ENCODE data around the gene FDX2.

The FDX2 gene

DNA sequence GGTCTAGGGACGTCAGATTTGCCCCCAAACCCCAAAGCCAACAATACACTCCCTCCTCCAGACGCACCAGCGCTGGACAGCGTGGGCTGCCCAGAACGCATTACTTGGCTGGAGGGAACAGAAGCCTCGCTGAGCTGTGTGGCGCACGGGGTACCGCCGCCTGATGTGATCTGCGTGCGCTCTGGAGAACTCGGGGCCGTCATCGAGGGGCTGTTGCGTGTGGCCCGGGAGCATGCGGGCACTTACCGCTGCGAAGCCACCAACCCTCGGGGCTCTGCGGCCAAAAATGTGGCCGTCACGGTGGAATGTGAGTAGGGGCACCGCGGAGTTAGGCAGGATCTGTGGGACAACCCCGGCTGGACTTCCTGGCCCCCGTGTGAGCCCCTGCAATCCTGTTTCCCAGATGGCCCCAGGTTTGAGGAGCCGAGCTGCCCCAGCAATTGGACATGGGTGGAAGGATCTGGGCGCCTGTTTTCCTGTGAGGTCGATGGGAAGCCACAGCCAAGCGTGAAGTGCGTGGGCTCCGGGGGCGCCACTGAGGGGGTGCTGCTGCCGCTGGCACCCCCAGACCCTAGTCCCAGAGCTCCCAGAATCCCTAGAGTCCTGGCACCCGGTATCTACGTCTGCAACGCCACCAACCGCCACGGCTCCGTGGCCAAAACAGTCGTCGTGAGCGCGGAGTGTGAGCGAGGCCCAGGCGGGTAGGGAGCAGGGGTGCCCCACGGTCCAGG is 22.0 kb downstream of the FDX2 start:
- Histone ChIP-seq H3K9me3 (ENCODE audit: control insufficient read depth, low read length) (no peaks in the 10 kb centered on the region), H3K4me1 (ENCODE audit: control insufficient read depth, insufficient read depth, low read length) (peaks cover 24% of the 10 kb centered on the region), H3K9ac (ENCODE audit: low read length) (no peak overlapping the region), H3K36me3 (ENCODE audit: control insufficient read depth, insufficient read depth, low read length, severe bottlenecking) (no peaks in the 10 kb centered on the region), H3K27me3 (replicated peaks; ENCODE audit: control insufficient read depth, insufficient read depth, low read length) (peaks cover 66% of the 10 kb centered on the region), H3K4me3 (ENCODE audit: low read length) (no peak overlapping the region)
- no peak for DNase-seq (ENCODE audit: low read depth)

DNA sequence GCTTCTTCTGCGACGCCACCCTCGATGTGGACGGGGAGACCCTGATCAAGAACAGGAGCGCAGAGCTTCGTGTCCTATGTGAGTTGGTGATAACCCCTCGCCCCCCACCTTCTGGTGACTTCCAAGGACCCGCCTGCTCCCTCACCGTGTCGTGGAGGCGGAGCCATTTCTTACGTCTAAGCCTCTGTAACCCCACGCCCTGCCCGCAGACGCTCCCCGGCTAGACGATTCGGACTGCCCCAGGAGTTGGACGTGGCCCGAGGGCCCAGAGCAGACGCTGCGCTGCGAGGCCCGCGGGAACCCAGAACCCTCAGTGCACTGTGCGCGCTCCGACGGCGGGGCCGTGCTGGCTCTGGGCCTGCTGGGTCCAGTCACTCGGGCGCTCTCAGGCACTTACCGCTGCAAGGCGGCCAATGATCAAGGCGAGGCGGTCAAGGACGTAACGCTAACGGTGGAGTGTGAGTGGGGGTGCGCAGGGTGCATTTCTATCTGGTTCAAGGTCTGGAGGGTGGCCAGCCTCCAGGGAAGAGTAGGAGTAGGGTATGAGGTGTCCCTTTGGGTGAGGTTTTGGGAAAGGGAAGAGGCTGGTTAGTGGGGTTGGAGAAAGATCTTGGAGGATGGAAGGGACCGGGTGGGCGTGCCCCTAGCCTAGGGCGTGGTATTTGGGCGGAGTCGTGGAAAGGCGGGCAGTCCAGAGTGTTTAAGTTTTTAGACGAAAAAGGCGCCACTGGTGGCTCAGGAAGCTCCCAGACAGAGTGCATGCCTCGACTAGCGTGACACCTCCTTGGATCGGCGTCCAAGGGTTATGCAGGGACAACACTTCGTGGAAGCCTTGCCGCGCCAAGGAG is 22.8 kb downstream of the FDX2 start:
- no peaks in the 10 kb centered on the region for H3K9me3 ChIP-seq (ENCODE audit: control insufficient read depth, low read length)
- H3K36me3 ChIP-seq (ENCODE audit: control insufficient read depth, insufficient read depth, low read length, severe bottlenecking): no peaks in the 10 kb centered on the region
- peaks cover 24% of the 10 kb centered on the region for H3K4me1 ChIP-seq (ENCODE audit: control insufficient read depth, insufficient read depth, low read length)
- no peak overlapping the region for H3K9ac ChIP-seq (ENCODE audit: low read length)
- H3K27me3 ChIP-seq (replicated peaks; ENCODE audit: control insufficient read depth, insufficient read depth, low read length): peaks cover 73% of the 10 kb centered on the region
- no peak overlapping the region for H3K4me3 ChIP-seq (ENCODE audit: low read length)
- no peak for DNase-seq (ENCODE audit: low read depth)

DNA sequence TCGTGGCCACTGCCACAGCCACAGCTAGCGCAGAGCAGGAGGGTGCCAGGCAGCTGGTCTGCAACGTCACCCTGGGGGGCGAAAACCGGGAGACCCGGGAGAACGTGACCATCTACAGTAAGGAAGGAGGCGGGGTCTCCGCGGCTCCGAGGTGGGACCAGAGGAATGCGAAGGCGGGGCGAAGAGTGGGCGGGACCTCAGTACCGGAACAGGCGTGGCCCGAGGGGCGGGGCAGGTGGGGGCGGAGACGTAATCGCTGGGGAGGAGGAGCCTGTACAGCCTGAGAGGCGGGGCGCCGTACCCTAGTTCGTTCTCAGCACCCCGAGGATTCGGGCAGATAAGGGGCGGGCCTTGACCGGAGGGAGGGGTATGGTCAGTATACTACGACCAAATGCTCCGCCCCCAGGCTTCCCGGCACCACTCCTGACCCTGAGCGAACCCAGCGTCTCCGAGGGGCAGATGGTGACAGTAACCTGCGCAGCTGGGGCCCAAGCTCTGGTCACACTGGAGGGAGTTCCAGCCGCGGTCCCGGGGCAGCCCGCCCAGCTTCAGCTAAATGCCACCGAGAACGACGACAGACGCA is 23.5 kb downstream of the FDX2 start:
- H3K4me1 ChIP-seq (ENCODE audit: control insufficient read depth, insufficient read depth, low read length): peaks cover 24% of the 10 kb centered on the region
- no peak overlapping the region for H3K4me3 ChIP-seq (ENCODE audit: low read length)
- no peaks in the 10 kb centered on the region for H3K36me3 ChIP-seq (ENCODE audit: control insufficient read depth, insufficient read depth, low read length, severe bottlenecking)
- H3K9ac ChIP-seq (ENCODE audit: low read length): no peak overlapping the region
- DNase-seq (ENCODE audit: low read depth): peak; percentile 90
- H3K9me3 ChIP-seq (ENCODE audit: control insufficient read depth, low read length): no peaks in the 10 kb centered on the region
- peaks cover 79% of the 10 kb centered on the region for H3K27me3 ChIP-seq (replicated peaks; ENCODE audit: control insufficient read depth, insufficient read depth, low read length)

DNA sequence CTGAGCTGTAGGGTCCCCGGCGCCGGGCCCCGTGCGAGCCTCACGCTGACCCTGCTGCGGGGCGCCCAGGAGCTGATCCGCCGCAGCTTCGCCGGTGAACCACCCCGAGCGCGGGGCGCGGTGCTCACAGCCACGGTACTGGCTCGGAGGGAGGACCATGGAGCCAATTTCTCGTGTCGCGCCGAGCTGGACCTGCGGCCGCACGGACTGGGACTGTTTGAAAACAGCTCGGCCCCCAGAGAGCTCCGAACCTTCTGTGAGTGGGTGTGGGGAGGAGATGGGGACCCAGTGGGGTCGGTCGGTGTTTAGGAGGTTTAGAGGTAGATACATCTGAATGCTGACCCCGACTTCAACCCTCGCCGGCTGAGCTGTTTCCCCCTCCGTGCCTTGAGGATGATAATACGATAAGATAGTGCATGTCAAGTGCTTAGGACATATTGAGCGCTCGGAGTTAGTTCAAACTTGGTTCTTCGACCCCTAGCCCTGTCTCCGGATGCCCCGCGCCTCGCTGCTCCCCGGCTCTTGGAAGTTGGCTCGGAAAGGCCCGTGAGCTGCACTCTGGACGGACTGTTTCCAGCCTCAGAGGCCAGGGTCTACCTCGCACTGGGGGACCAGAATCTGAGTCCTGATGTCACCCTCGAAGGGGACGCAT is 24.1 kb downstream of the FDX2 start:
- Histone ChIP-seq H3K36me3 (ENCODE audit: control insufficient read depth, insufficient read depth, low read length, severe bottlenecking) (no peaks in the 10 kb centered on the region), H3K9ac (ENCODE audit: low read length) (no peak overlapping the region), H3K27me3 (replicated peaks; ENCODE audit: control insufficient read depth, insufficient read depth, low read length) (peaks cover 79% of the 10 kb centered on the region), H3K4me3 (ENCODE audit: low read length) (peak overlapping the region; percentile 32), H3K9me3 (ENCODE audit: control insufficient read depth, low read length) (no peaks in the 10 kb centered on the region), H3K4me1 (ENCODE audit: control insufficient read depth, insufficient read depth, low read length) (peaks cover 24% of the 10 kb centered on the region)
- peak; percentile 58 for DNase-seq (ENCODE audit: low read depth)

DNA sequence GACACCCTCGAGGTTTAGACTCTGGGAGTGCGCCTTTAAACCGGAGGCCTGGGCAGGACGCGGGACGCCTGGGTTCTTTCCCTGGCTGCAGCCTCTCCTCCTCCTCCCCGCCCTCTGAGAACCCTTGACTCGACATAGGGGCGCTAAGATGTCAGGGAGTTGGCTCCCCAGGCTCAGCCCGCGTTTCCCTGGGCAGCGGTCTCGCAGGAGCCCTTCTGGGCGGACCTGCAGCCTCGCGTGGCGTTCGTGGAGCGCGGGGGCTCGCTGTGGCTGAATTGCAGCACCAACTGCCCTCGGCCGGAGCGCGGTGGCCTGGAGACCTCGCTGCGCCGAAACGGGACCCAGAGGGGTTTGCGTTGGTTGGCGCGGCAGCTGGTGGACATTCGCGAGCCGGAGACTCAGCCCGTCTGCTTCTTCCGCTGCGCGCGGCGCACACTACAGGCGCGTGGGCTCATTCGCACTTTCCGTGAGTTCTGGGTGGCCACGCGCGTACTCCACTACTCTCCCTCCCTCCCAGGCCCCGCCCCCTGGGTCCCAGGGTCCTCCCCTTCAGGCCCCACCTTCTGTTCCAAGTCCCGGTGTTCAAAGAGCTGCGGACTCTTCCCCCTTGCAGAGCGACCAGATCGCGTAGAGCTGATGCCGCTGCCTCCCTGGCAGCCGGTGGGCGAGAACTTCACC is 24.8 kb downstream of the FDX2 start:
- Histone ChIP-seq H3K27me3 (replicated peaks; ENCODE audit: control insufficient read depth, insufficient read depth, low read length) (peaks cover 77% of the 10 kb centered on the region), H3K9me3 (ENCODE audit: control insufficient read depth, low read length) (no peaks in the 10 kb centered on the region), H3K4me1 (ENCODE audit: control insufficient read depth, insufficient read depth, low read length) (peaks cover 24% of the 10 kb centered on the region), H3K4me3 (ENCODE audit: low read length) (peak overlapping the region; percentile 32), H3K36me3 (ENCODE audit: control insufficient read depth, insufficient read depth, low read length, severe bottlenecking) (no peaks in the 10 kb centered on the region), H3K9ac (ENCODE audit: low read length) (no peak overlapping the region)
- peak; percentile 80 for DNase-seq (ENCODE audit: low read depth)

DNA sequence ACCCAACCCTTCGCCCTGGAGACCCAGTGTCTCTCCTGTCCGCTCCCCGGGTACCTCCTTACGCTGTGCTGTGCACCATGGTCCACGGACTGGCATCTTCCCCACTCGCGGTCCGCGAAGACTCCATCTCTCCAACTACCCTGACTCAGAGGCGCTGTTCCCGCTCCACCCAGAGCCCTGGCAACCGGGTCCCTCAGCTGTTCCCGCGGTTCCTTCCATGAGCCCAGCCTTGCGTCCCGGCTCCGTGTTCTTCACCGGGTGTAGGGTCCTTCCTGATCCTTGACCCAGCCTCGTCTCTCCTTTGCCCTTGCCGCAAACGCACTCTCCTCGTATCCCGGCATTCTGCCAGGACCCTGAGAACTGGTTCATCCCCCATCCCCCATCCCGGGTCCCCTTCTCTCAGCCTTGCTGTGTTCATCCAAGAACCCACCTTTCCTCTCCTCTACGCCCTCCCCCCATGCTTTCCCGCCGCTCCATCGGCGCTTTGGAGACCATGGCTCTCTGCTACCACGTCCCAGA is 25.4 kb downstream of the FDX2 start:
- H3K4me3 ChIP-seq (ENCODE audit: low read length): no peak overlapping the region
- H3K27me3 ChIP-seq (replicated peaks; ENCODE audit: control insufficient read depth, insufficient read depth, low read length): peaks cover 71% of the 10 kb centered on the region
- H3K9ac ChIP-seq (ENCODE audit: low read length): no peak overlapping the region
- peaks cover 21% of the 10 kb centered on the region for H3K4me1 ChIP-seq (ENCODE audit: control insufficient read depth, insufficient read depth, low read length)
- H3K36me3 ChIP-seq (ENCODE audit: control insufficient read depth, insufficient read depth, low read length, severe bottlenecking): peaks cover 3% of the 10 kb centered on the region
- DNase-seq (ENCODE audit: low read depth): peak; percentile 57
- no peaks in the 10 kb centered on the region for H3K9me3 ChIP-seq (ENCODE audit: control insufficient read depth, low read length)

DNA sequence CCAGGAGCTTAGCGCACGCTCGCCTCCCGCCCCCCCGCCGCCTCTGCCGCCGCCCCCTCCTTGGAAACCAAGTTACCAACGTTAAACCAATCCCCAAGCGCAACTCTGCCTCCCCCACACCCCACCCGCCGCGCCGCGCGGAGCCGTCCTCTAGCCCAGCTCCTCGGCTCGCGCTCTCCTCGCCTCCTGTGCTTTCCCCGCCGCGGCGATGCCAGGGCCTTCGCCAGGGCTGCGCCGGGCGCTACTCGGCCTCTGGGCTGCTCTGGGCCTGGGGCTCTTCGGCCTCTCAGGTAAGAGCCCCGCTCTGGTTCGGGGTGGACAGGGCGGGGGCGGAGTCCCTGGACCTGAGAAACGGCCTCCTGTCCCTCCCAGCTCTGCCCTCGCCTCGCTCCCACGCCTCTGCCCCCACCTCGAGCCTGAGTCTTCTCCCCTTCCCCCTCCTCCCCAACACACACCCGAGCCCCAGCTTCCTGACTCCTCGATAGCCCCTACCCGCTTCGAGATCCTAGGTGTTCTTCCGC is 25.9 kb downstream of the FDX2 start, which contains the start of gene ICAM5:
TSS of gene ICAM5 (plus strand) at position 117 of the 521 bp plus-strand sequence. CDS start at position 209, 92 bp downstream.
- H3K9me3 ChIP-seq (ENCODE audit: control insufficient read depth, low read length): no peaks in the 10 kb centered on the region
- H3K36me3 ChIP-seq (ENCODE audit: control insufficient read depth, insufficient read depth, low read length, severe bottlenecking): peaks cover 8% of the 10 kb centered on the region
- peak within 1 kb of the TSS; percentile 56 for H3K4me3 ChIP-seq (ENCODE audit: low read length)
- peak; percentile 65 for DNase-seq (ENCODE audit: low read depth)
- peaks cover 21% of the 10 kb centered on the region for H3K4me1 ChIP-seq (ENCODE audit: control insufficient read depth, insufficient read depth, low read length)
- H3K9ac ChIP-seq (ENCODE audit: low read length): no peak within 1 kb of the TSS
- peaks cover 66% of the 10 kb centered on the region for H3K27me3 ChIP-seq (replicated peaks; ENCODE audit: control insufficient read depth, insufficient read depth, low read length)

DNA sequence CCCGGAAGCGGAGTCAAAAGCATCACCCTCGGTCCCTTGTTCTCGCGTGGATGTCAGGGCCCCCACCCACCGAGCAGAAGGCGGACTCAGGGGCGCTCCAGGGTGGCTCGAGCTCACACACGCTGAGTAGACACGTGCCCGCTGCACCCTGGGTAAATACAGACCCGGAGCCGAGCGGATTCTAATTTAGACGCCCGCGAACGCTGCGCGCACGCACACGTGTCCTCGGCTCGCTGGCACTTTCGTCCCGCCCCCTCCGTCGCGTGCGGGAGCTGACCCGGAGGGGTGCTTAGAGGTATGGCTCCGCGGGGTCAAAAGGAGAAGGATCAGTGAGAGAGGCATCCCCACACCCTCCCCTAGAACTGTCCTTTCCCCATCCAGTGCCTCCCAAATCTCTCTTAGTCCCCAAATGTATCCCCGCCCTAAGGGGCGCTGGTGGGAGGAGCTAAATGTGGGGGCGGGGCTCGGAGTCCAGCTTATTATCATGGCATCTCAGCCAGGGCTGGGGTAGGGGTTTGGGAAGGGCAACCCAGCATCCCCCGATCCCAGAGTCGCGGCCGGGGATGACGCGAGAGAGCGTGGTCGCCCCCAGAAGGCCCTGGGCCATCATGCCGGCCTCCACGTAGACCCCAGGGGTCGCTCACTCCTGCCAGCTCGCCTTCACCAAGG is 26.5 kb downstream of the FDX2 start:
- Histone ChIP-seq H3K36me3 (ENCODE audit: control insufficient read depth, insufficient read depth, low read length, severe bottlenecking) (peaks cover 13% of the 10 kb centered on the region), H3K27me3 (replicated peaks; ENCODE audit: control insufficient read depth, insufficient read depth, low read length) (peaks cover 60% of the 10 kb centered on the region), H3K4me3 (ENCODE audit: low read length) (peak overlapping the region; percentile 56), H3K9me3 (ENCODE audit: control insufficient read depth, low read length) (no peaks in the 10 kb centered on the region), H3K4me1 (ENCODE audit: control insufficient read depth, insufficient read depth, low read length) (peaks cover 21% of the 10 kb centered on the region), H3K9ac (ENCODE audit: low read length) (no peak overlapping the region)
- DNase-seq (ENCODE audit: low read depth): peak; percentile 77

DNA sequence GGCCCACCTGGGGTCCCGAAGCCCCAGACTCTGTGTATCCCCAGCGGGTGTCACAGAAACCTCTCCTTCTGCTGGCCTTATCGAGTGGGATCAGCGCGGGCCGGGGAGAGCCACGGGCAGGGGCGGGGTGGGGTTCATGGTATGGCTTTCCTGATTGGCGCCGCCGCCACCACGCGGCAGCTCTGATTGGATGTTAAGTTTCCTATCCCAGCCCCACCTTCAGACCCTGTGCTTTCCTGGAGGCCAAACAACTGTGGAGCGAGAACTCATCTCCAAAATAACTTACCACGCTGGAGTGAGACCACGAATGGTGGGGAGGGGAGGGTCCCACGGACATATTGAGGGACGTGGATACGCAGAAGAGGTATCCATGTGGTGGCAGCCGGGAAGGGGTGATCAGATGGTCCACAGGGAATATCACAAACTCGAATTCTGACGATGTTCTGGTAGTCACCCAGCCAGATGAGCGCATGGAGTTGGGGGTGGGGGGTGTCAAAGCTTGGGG is 27.1 kb downstream of the FDX2 start:
- peaks cover 21% of the 10 kb centered on the region for H3K4me1 ChIP-seq (ENCODE audit: control insufficient read depth, insufficient read depth, low read length)
- H3K9me3 ChIP-seq (ENCODE audit: control insufficient read depth, low read length): no peaks in the 10 kb centered on the region
- peaks cover 13% of the 10 kb centered on the region for H3K36me3 ChIP-seq (ENCODE audit: control insufficient read depth, insufficient read depth, low read length, severe bottlenecking)
- peak; percentile 80 for DNase-seq (ENCODE audit: low read depth)
- no peak overlapping the region for H3K9ac ChIP-seq (ENCODE audit: low read length)
- peaks cover 54% of the 10 kb centered on the region for H3K27me3 ChIP-seq (replicated peaks; ENCODE audit: control insufficient read depth, insufficient read depth, low read length)
- peak overlapping the region; percentile 56 for H3K4me3 ChIP-seq (ENCODE audit: low read length)
